ENCODE measurements around the gene NUDT9. TPM values are rescaled to one million over a fixed set of nuclear protein-coding genes. Genes with fewer than 3 reads are reported as not detected.
"Not testable (repeated sequence)": the region's sequence is repeated elsewhere in the genome, so short reads cannot be mapped to it uniquely, and the experiment has no call there.

Gene NUDT9
- total and polyA plus RNA-seq, 2 donors (not counting 1 experiment from before 2014, with no cell fraction given) = 18.8 to 29.2 TPM

DNA sequence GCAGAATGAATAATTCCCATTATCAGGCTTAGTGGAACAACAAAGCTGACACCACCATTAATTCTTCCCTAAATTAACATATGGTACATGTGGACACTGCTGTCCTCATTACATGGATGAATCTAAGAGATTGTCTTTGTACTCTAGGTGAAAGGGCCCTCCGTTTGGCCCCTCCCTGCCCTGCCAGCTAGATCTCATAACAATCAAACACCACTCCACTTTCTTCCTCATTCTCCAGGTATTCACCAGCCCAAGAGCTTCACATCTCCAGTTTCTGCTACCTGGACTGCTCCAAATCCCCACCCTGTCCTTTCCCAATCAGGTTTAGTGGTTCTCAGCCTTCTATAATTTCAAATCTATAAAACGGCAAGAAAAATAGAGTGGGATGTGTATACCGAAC is 35.1 kb upstream of the NUDT9 start:
- Histone ChIP-seq H2AFZ (ENCODE audit: low read length) (no peak overlapping the region), H3K79me2 (ENCODE audit: control insufficient read depth, insufficient read depth, low read length) (peaks cover 37% of the 10 kb centered on the region), H3K9ac (ENCODE audit: insufficient read depth, low read length) (no peak overlapping the region), H4K20me1 (ENCODE audit: control insufficient read depth, extremely low read depth, insufficient read depth, low read length) (no peaks in the 10 kb centered on the region), H3K27ac (ENCODE audit: insufficient read depth, low read length) (no peak overlapping the region), H3K4me3 (replicated peaks in 1 of 4; ENCODE audit: control extremely low read depth in 1 of 4, insufficient read depth in 1 of 4, low read depth in 3 of 4, low read length in 4 of 4) (no peak overlapping the region), H3K27me3 (ENCODE audit: control insufficient read depth, insufficient read depth, low read length) (no peaks in the 10 kb centered on the region), H3K4me2 (ENCODE audit: extremely low read depth, insufficient read depth, low read length) (no peak overlapping the region), H3K36me3 (ENCODE audit: control insufficient read depth, insufficient read depth, low read length) (no peaks in the 10 kb centered on the region), H3K9me3 (ENCODE audit: control insufficient read depth, insufficient read depth, low read depth, low read length) (no peaks in the 10 kb centered on the region), H3K4me1 (ENCODE audit: control insufficient read depth, extremely low read depth, insufficient read depth, low read length) (no peaks in the 10 kb centered on the region)
- TF ChIP-seq, protein P1, sequence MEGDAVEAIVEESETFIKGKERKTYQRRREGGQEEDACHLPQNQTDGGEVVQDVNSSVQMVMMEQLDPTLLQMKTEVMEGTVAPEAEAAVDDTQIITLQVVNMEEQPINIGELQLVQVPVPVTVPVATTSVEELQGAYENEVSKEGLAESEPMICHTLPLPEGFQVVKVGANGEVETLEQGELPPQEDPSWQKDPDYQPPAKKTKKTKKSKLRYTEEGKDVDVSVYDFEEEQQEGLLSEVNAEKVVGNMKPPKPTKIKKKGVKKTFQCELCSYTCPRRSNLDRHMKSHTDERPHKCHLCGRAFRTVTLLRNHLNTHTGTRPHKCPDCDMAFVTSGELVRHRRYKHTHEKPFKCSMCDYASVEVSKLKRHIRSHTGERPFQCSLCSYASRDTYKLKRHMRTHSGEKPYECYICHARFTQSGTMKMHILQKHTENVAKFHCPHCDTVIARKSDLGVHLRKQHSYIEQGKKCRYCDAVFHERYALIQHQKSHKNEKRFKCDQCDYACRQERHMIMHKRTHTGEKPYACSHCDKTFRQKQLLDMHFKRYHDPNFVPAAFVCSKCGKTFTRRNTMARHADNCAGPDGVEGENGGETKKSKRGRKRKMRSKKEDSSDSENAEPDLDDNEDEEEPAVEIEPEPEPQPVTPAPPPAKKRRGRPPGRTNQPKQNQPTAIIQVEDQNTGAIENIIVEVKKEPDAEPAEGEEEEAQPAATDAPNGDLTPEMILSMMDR (conservative IDR thresholded peaks at IDR 0.05 in 1 of 2, IDR thresholded peaks at IDR 0.05 in 1 of 2; ENCODE audit: low read depth in 1 of 2, low read length in 2 of 2) = no peak
- TF ChIP-seq EZH2 (IDR thresholded peaks at IDR 0.05; ENCODE audit: low read length, missing control alignments) = no peak
- no peak for DNase-seq (ENCODE audit: low read depth in 2 of 2)

DNA sequence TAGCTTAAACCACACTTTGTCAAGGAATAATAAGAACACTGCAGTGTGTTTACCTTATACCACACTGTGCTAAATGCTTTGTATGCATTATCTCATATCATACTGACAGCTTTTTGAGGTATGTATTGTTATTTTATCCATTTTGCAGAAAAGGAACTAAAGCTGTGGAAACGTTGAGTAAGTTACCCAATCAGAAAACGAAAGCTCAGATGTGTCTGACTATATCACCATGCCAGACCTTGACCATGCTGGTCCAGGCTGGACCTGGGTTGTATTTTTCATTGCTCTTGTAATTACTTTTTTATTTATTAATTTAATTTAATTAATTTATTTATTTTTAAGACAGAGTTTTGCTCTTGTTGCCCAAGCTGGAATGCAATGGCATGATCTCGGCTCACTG is 33.5 kb upstream of the NUDT9 start:
- H3K9ac ChIP-seq (ENCODE audit: insufficient read depth, low read length) = no peak overlapping the region
- no peaks in the 10 kb centered on the region for H3K27me3 ChIP-seq (ENCODE audit: control insufficient read depth, insufficient read depth, low read length)
- peaks cover 34% of the 10 kb centered on the region for H3K79me2 ChIP-seq (ENCODE audit: control insufficient read depth, insufficient read depth, low read length)
- no peak for TF ChIP-seq EZH2 (IDR thresholded peaks at IDR 0.05; ENCODE audit: low read length, missing control alignments)
- TF ChIP-seq, protein P1 (conservative IDR thresholded peaks at IDR 0.05 in 1 of 2, IDR thresholded peaks at IDR 0.05 in 1 of 2; ENCODE audit: low read depth in 1 of 2, low read length in 2 of 2) = no peak
- no peaks in the 10 kb centered on the region for H3K9me3 ChIP-seq (ENCODE audit: control insufficient read depth, insufficient read depth, low read depth, low read length)
- H3K4me1 ChIP-seq (ENCODE audit: control insufficient read depth, extremely low read depth, insufficient read depth, low read length) = no peaks in the 10 kb centered on the region
- peak overlapping the region; percentile 37 for H3K4me2 ChIP-seq (ENCODE audit: extremely low read depth, insufficient read depth, low read length)
- H3K27ac ChIP-seq (ENCODE audit: insufficient read depth, low read length) = no peak overlapping the region
- H4K20me1 ChIP-seq (ENCODE audit: control insufficient read depth, extremely low read depth, insufficient read depth, low read length) = no peaks in the 10 kb centered on the region
- no peaks in the 10 kb centered on the region for H3K36me3 ChIP-seq (ENCODE audit: control insufficient read depth, insufficient read depth, low read length)
- no peak overlapping the region for H3K4me3 ChIP-seq (replicated peaks in 1 of 4; ENCODE audit: control extremely low read depth in 1 of 4, insufficient read depth in 1 of 4, low read depth in 3 of 4, low read length in 4 of 4)
- DNase-seq (ENCODE audit: low read depth in 2 of 2) = no peak
- H2AFZ ChIP-seq (ENCODE audit: low read length) = no peak overlapping the region

DNA sequence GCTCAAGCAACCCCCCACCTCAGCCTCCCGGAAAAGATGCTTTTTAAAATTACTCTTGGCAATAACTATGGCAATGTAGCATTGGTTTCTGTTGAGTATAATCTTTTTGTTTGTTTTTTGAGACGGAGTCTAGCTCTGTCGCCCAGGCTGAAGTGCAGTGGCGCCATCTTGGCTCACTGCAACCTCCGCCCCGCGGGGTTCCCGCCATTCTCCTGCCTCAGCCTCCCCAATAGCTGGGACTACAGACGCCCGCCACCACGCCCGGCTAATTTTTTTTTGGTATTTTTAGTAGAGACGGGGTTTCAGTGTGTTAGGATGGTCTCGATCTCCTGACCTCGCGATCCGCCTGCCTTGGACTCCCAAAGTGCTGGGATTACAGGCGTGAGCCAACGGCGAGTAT is 32.3 kb upstream of the NUDT9 start:
- H3K36me3 ChIP-seq (ENCODE audit: control insufficient read depth, insufficient read depth, low read length); H2AFZ ChIP-seq (ENCODE audit: low read length); H4K20me1 ChIP-seq (ENCODE audit: control insufficient read depth, extremely low read depth, insufficient read depth, low read length); H3K27me3 ChIP-seq (ENCODE audit: control insufficient read depth, insufficient read depth, low read length); H3K9ac ChIP-seq (ENCODE audit: insufficient read depth, low read length); DNase-seq (ENCODE audit: low read depth in 2 of 2); H3K4me1 ChIP-seq (ENCODE audit: control insufficient read depth, extremely low read depth, insufficient read depth, low read length); H3K9me3 ChIP-seq (ENCODE audit: control insufficient read depth, insufficient read depth, low read depth, low read length): not testable (repeated sequence)
- H3K4me3 ChIP-seq (replicated peaks in 1 of 4; ENCODE audit: control extremely low read depth in 1 of 4, insufficient read depth in 1 of 4, low read depth in 3 of 4, low read length in 4 of 4) = peak overlapping the region; percentile 73 to 93 (median 83)
- peak overlapping the region; percentile 88 for H3K4me2 ChIP-seq (ENCODE audit: extremely low read depth, insufficient read depth, low read length)
- H3K27ac ChIP-seq (ENCODE audit: insufficient read depth, low read length) = peak overlapping the region; percentile 16
- H3K79me2 ChIP-seq (ENCODE audit: control insufficient read depth, insufficient read depth, low read length) = peaks cover 34% of the 10 kb centered on the region

Data from fibroblast of lung (primary cell).